ENCODE results near the gene ABL1.

The ABL1 gene

GRCh38 chr9:130900701-130901497 is 65.8 kb downstream of the ABL1 start:
- 74% methylated on average over 10 of the region's 17 CpGs for WGBS (ENCODE audit: insufficient coverage)
- no peak overlapping the region for H3K27ac ChIP-seq (ENCODE audit: insufficient read depth in 1 of 2, low read depth in 1 of 2, low read length in 2 of 2, poor library complexity in 1 of 2, severe bottlenecking in 2 of 2)
- no peaks in the 10 kb centered on the region for H3K9me3 ChIP-seq (ENCODE audit: control extremely low read depth in 1 of 5, control insufficient read depth in 4 of 5, insufficient read depth in 2 of 5, low read depth in 1 of 5, low read length in 4 of 5)
- POLR2A ChIA-PET, result no interaction called here
- H3K4me3 ChIP-seq (ENCODE audit: control insufficient read depth in 1 of 7, extremely low read depth in 1 of 7, insufficient read depth in 4 of 7, low read depth in 2 of 7, low read length in 6 of 7), result no peak overlapping the region
- H3K4me1 ChIP-seq (ENCODE audit: control extremely low read depth in 1 of 4, control insufficient read depth in 4 of 4, insufficient read depth in 4 of 4, low read length in 3 of 4), result no peaks in the 10 kb centered on the region
- CTCF ChIA-PET, result interaction anchor here (1.1 to 2.1 kb wide), 3 partner anchors 32 to 98 kb away, joined by 3 to 4 read pairs (median 3); no protein-coding TSS in a partner anchor
- no peak for DNase-seq
- H3K27me3 ChIP-seq (replicated peaks in 2 of 5; ENCODE audit: control insufficient read depth in 4 of 5, insufficient read depth in 5 of 5, low read length in 4 of 5), result peaks cover 0 to 4% (median 3%) of the 10 kb centered on the region in 5 experiments
- no peaks in the 10 kb centered on the region for H3K36me3 ChIP-seq (ENCODE audit: control insufficient read depth in 4 of 4, insufficient read depth in 4 of 4, low read length in 3 of 4)

- DNase-seq, result no peak
- POLR2A ChIA-PET, result no interaction called here
- H3K27ac ChIP-seq (ENCODE audit: insufficient read depth in 1 of 2, low read depth in 1 of 2, low read length in 2 of 2, poor library complexity in 1 of 2, severe bottlenecking in 2 of 2), result no peak overlapping the region
- no peak overlapping the region for H3K4me3 ChIP-seq (ENCODE audit: control insufficient read depth in 1 of 7, extremely low read depth in 1 of 7, insufficient read depth in 4 of 7, low read depth in 2 of 7, low read length in 6 of 7)
- WGBS (ENCODE audit: insufficient coverage), result 96% methylated on average over 14 of the region's 17 CpGs
- no peaks in the 10 kb centered on the region for H3K9me3 ChIP-seq (ENCODE audit: control extremely low read depth in 1 of 5, control insufficient read depth in 4 of 5, insufficient read depth in 2 of 5, low read depth in 1 of 5, low read length in 4 of 5)
- H3K36me3 ChIP-seq (ENCODE audit: control insufficient read depth in 4 of 4, insufficient read depth in 4 of 4, low read length in 3 of 4), result no peaks in the 10 kb centered on the region
- peaks cover 0 to 4% (median 3%) of the 10 kb centered on the region in 5 experiments for H3K27me3 ChIP-seq (replicated peaks in 2 of 5; ENCODE audit: control insufficient read depth in 4 of 5, insufficient read depth in 5 of 5, low read length in 4 of 5)
- H3K4me1 ChIP-seq (ENCODE audit: control extremely low read depth in 1 of 4, control insufficient read depth in 4 of 4, insufficient read depth in 4 of 4, low read length in 3 of 4), result no peaks in the 10 kb centered on the region
- CTCF ChIA-PET, result interaction anchor here (2.1 kb wide), 1 partner anchor 97 kb away, joined by 4 read pairs; no protein-coding TSS in a partner anchor
Observed at GRCh38 chr9:130901498-130902203, 66.6 kb downstream of the ABL1 start.

- POLR2A ChIA-PET, result no interaction called here
- peaks cover 0 to 4% (median 3%) of the 10 kb centered on the region in 5 experiments for H3K27me3 ChIP-seq (replicated peaks in 2 of 5; ENCODE audit: control insufficient read depth in 4 of 5, insufficient read depth in 5 of 5, low read length in 4 of 5)
- DNase-seq, result no peak
Observed at GRCh38 chr9:130902204-130903185, 67.4 kb downstream of the ABL1 start.

GRCh38 chr9:130903194-130904069 is 68.4 kb downstream of the ABL1 start:
- H3K4me1 ChIP-seq (ENCODE audit: control extremely low read depth in 1 of 4, control insufficient read depth in 4 of 4, insufficient read depth in 4 of 4, low read length in 3 of 4), result peaks cover 0 to 5% (median 2%) of the 10 kb centered on the region in 4 experiments
- H3K27me3 ChIP-seq (replicated peaks in 2 of 5; ENCODE audit: control insufficient read depth in 4 of 5, insufficient read depth in 5 of 5, low read length in 4 of 5), result peaks cover 0 to 4% (median 3%) of the 10 kb centered on the region in 5 experiments
- 88% methylated on average over 23 of the region's 25 CpGs for WGBS (ENCODE audit: insufficient coverage)
- H3K4me3 ChIP-seq (ENCODE audit: control insufficient read depth in 1 of 7, extremely low read depth in 1 of 7, insufficient read depth in 4 of 7, low read depth in 2 of 7, low read length in 6 of 7), result no peak overlapping the region
- H3K36me3 ChIP-seq (ENCODE audit: control insufficient read depth in 4 of 4, insufficient read depth in 4 of 4, low read length in 3 of 4), result no peaks in the 10 kb centered on the region
- DNase-seq, result no peak
- POLR2A ChIA-PET, result no interaction called here
- H3K27ac ChIP-seq (ENCODE audit: insufficient read depth in 1 of 2, low read depth in 1 of 2, low read length in 2 of 2, poor library complexity in 1 of 2, severe bottlenecking in 2 of 2), result no peak overlapping the region
- H3K9me3 ChIP-seq (ENCODE audit: control extremely low read depth in 1 of 5, control insufficient read depth in 4 of 5, insufficient read depth in 2 of 5, low read depth in 1 of 5, low read length in 4 of 5), result no peaks in the 10 kb centered on the region
- CTCF ChIA-PET, result no interaction called here

More at GRCh38 chr9:130902204-130903185, 67.4 kb downstream of the ABL1 start:
- no peak overlapping the region for H3K27ac ChIP-seq (ENCODE audit: insufficient read depth in 1 of 2, low read depth in 1 of 2, low read length in 2 of 2, poor library complexity in 1 of 2, severe bottlenecking in 2 of 2)
- no peaks in the 10 kb centered on the region for H3K36me3 ChIP-seq (ENCODE audit: control insufficient read depth in 4 of 4, insufficient read depth in 4 of 4, low read length in 3 of 4)
- CTCF ChIA-PET, result no interaction called here
- no peaks in the 10 kb centered on the region for H3K4me1 ChIP-seq (ENCODE audit: control extremely low read depth in 1 of 4, control insufficient read depth in 4 of 4, insufficient read depth in 4 of 4, low read length in 3 of 4)
- no peak overlapping the region for H3K4me3 ChIP-seq (ENCODE audit: control insufficient read depth in 1 of 7, extremely low read depth in 1 of 7, insufficient read depth in 4 of 7, low read depth in 2 of 7, low read length in 6 of 7)
- WGBS (ENCODE audit: insufficient coverage), result 97% methylated on average over 23 of the region's 27 CpGs
- no peaks in the 10 kb centered on the region for H3K9me3 ChIP-seq (ENCODE audit: control extremely low read depth in 1 of 5, control insufficient read depth in 4 of 5, insufficient read depth in 2 of 5, low read depth in 1 of 5, low read length in 4 of 5)

- H3K27me3 ChIP-seq (replicated peaks in 2 of 5; ENCODE audit: control insufficient read depth in 4 of 5, insufficient read depth in 5 of 5, low read length in 4 of 5), result peaks cover 0 to 4% (median 3%) of the 10 kb centered on the region in 5 experiments
- H3K4me1 ChIP-seq (ENCODE audit: control extremely low read depth in 1 of 4, control insufficient read depth in 4 of 4, insufficient read depth in 4 of 4, low read length in 3 of 4), result peaks cover 0 to 7% (median 3%) of the 10 kb centered on the region in 4 experiments
- no peak overlapping the region for H3K4me3 ChIP-seq (ENCODE audit: control insufficient read depth in 1 of 7, extremely low read depth in 1 of 7, insufficient read depth in 4 of 7, low read depth in 2 of 7, low read length in 6 of 7)
- ChIA-PET CTCF (interaction anchor here (1.1 kb wide), 1 partner anchor 95 kb away, joined by 3 read pairs; no protein-coding TSS in a partner anchor), POLR2A (no interaction called here)
- DNase-seq, result no peak
- no peak overlapping the region for H3K27ac ChIP-seq (ENCODE audit: insufficient read depth in 1 of 2, low read depth in 1 of 2, low read length in 2 of 2, poor library complexity in 1 of 2, severe bottlenecking in 2 of 2)
- no peaks in the 10 kb centered on the region for H3K9me3 ChIP-seq (ENCODE audit: control extremely low read depth in 1 of 5, control insufficient read depth in 4 of 5, insufficient read depth in 2 of 5, low read depth in 1 of 5, low read length in 4 of 5)
- 95% methylated on average over 45 of the region's 48 CpGs for WGBS (ENCODE audit: insufficient coverage)
- no peaks in the 10 kb centered on the region for H3K36me3 ChIP-seq (ENCODE audit: control insufficient read depth in 4 of 4, insufficient read depth in 4 of 4, low read length in 3 of 4)
Observed at GRCh38 chr9:130904070-130905044, 69.3 kb downstream of the ABL1 start.
